Measurements from ENCODE around the gene MAP2K3.
"Not testable (repeated sequence)": the region's sequence is repeated elsewhere in the genome, so short reads cannot be mapped to it uniquely, and the experiment has no call there.

Gene MAP2K3

DNA sequence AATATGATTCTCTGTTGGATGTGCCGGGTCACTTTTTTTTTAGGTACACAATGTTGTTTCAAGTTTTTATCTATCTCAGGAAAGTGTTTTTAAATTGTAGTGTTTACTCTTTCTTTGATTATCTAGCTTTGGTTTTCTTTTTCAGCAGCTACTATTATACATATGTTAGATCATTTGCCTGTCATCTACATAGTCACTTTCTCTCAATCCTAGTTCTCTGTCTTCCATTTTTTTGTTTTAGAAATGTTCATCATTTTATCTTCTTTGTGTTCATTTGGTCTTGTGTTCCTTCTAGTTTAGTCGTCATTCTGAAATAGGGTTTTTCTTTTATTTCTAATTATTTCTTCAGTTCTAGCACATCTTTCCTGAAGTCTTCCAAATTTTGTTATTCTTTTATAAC lies 44.3 kb downstream of the MAP2K3 start:
- DNase-seq (ENCODE audit: low read depth): not testable (repeated sequence)

DNA sequence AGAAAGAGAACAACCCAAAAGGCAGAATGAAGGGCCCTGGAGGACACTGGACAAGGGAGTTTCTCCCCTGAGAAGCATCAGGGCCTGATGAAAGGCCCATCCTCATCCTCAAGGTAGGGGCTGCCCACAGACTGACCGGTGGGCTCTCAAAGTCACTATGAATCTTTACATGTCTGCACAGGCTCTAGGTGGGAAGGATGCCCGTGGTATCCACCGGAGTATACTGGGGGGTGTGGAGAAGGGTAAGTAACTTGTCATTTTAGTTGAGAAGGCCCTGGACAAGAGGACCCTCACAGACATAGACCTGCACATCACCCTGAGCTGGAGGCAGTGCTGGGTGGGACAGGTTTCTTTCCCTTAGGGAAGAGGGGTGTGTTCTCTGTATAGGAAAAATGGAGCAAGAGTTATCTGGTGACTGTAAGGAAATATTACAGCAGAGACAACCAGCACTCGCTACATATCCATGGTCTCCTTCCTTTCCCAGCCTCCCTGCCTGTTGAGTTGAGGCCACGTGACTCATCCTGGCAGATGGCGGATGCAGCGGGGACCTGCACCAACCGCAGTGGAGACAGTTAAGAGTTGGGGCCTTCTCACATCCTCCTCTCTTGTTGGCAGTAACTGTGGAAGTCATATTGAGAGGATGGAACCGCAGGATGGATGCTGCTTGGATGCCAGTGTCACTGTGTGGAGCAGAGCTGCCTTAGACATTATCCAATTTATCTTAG lies 46.1 kb downstream of the MAP2K3 start:
- DNase-seq (ENCODE audit: low read depth): no peak

- DNase-seq (ENCODE audit: low read depth): not testable (repeated sequence)
Observed at GRCh38 chr17:21336541-21337294, 52.2 kb downstream of the MAP2K3 start.

GRCh38 chr17:21337981-21338625 lies 53.6 kb downstream of the MAP2K3 start:
- DNase-seq (ENCODE audit: low read depth): not testable (repeated sequence)

- no peak for DNase-seq (ENCODE audit: low read depth)
Observed at GRCh38 chr17:21339011-21339410, 54.5 kb downstream of the MAP2K3 start.

DNA sequence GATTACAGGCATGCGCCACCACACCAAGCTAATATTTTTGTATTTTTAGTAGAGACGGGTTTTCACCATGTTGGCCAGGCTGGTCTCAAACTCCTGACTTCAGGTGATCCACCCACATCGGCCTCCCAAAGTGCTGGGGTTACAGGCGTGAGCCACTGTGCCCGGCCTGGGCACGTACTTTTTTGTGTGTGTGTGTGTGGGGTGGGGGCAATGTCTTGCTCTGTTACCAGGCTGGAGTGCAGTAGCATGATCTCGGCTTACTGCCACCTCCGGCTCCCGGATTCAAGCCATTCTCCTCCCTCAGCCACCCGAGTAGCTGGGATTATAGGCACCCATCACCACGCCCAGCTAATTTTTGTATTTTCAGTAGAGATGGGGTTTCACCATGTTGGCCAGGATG lies 55.1 kb downstream of the MAP2K3 start:
- DNase-seq (ENCODE audit: low read depth): not testable (repeated sequence)

- DNase-seq (ENCODE audit: low read depth): not testable (repeated sequence)
Observed at GRCh38 chr17:21340407-21340806, 55.9 kb downstream of the MAP2K3 start.

DNA sequence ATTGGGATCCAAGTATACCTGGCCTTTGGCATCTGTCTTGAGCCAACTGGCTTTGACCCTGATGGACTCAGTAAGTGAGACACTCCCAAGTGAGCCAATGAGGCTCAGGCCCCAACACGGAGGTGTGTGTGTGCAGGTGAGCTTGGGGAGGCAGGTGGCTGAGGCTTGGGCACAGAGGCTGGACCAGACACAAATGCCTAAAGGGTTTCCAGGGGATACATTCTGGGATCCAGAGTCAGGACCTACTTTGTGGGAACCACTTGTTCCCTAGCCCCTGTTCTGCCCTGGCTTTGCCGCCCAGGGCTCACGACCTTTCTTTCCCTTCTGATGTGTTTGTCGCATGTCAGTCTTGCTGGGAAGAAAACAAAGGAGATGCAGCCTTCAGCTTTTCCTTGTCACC lies 56.8 kb downstream of the MAP2K3 start:
- not testable (repeated sequence) for DNase-seq (ENCODE audit: low read depth)

DNA sequence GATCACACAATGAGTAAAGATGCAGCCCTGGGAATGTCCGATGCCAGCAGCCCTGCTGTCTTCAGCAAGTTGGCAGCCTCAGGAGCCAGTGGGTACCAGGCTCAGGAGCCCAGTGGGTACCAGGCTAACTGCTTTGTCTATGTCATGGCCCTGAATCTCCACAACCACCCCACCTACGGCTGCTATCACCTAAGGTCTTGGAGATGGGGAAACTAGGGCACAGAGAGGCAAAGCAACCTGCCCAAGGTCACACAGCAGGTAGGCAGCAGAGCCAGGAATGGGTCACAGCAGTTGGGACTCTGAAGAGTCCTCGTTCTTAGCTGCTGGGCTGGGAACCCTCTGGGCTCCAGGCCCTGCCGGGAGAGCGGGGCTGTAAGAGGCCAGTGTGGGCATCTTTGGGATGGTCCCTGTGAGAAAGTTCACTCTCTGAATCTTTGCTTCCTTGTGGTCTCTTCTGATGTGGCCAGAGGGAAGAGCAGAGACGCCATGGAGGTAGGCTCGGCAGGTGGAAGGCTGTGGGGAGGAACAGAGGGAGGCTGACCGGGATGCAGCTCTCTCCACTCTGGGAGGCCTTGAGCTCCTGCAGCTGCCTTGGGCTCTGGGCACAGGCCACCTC lies 57.5 kb downstream of the MAP2K3 start:
- not testable (repeated sequence) for DNase-seq (ENCODE audit: low read depth)

DNA sequence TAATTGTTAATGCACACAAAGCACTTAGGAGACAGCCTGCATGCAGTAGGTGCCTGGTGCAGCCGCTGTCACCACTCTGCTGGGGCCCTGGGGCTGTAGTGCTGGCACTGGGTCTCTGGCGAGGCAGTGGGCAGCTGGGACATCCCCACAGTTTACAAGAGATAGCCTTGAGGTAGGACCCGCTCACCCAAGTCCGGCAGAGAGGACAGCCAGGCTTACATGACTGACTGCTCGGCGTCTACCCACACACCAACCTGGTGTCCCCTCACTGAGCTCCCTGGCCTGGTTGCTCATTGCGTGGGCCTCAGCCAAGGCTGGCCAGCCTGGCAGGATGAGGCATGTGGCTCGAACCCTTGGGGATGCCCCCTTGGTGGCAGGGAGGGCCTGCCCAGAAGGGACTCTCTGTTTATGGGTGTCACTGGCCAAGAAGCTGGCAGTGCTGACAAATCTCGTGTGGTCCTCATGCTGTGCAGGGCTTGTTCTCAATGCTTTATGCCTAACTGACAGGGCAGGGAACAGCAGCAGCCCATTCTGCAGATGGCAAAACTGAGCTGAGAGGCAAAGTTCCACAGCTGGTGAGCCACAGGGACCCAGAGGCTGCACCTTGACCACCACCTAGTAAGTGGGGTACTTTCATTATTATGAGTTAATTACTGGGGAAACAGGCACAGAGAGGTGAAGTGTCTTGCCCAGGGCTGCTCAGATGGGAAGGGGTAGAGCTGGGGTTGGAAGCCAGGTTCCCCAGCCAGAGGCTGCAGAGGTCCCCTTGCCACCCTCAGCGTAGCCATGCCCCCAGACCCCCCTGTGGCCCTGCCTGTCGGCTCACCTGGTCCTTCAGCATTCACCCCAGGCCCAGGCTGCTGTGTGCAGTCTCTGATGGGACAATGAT lies 58.8 kb downstream of the MAP2K3 start:
- DNase-seq (ENCODE audit: low read depth): not testable (repeated sequence)

DNA sequence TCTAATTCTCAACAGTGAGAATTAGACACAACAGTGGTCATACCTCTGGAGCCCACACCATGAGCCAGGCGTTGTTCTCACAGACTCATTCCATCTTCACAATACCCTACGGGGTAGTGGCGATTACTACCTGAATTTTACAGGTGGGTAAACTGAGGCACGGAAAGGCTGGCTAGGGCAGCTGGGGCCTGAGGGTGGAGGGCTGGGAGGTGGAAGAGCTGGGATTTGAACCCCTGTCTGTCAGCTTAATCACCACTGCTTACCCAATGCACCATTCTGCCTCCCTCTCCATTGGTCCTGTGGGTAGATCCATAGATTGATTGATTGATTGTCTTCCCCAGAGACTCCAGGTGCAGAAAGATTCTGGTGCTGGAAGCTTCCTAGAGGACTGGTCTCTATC lies 60.3 kb downstream of the MAP2K3 start:
- DNase-seq (ENCODE audit: low read depth): not testable (repeated sequence)

DNA sequence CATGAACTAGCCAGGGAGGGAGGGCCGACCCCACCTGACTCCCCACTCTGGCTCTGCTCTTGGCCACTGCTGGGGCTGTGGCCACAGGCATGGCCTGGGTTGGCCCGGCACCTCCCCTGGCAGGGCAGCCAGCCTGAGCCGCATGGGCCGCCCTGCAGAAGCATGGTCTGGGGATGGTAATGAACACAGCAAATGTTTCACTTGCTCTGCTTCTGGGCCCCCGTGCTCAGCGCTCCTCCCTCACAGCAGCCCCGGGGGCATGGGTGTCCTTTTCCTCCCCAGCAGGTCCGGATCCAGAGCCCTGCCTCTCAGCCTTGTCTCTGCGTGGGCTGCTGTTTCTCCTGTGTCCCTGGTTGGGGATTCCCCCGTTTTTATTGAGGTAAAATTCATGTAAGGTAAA lies 60.7 kb downstream of the MAP2K3 start:
- DNase-seq (ENCODE audit: low read depth): no peak

- DNase-seq (ENCODE audit: low read depth): not testable (repeated sequence)
Observed at GRCh38 chr17:21346107-21346506, 61.6 kb downstream of the MAP2K3 start.

- not testable (repeated sequence) for DNase-seq (ENCODE audit: low read depth)
Observed at GRCh38 chr17:21346651-21347250, 62.2 kb downstream of the MAP2K3 start.

- not testable (repeated sequence) for DNase-seq (ENCODE audit: low read depth)
Observed at GRCh38 chr17:21347660-21348059, 63.1 kb downstream of the MAP2K3 start.

DNA sequence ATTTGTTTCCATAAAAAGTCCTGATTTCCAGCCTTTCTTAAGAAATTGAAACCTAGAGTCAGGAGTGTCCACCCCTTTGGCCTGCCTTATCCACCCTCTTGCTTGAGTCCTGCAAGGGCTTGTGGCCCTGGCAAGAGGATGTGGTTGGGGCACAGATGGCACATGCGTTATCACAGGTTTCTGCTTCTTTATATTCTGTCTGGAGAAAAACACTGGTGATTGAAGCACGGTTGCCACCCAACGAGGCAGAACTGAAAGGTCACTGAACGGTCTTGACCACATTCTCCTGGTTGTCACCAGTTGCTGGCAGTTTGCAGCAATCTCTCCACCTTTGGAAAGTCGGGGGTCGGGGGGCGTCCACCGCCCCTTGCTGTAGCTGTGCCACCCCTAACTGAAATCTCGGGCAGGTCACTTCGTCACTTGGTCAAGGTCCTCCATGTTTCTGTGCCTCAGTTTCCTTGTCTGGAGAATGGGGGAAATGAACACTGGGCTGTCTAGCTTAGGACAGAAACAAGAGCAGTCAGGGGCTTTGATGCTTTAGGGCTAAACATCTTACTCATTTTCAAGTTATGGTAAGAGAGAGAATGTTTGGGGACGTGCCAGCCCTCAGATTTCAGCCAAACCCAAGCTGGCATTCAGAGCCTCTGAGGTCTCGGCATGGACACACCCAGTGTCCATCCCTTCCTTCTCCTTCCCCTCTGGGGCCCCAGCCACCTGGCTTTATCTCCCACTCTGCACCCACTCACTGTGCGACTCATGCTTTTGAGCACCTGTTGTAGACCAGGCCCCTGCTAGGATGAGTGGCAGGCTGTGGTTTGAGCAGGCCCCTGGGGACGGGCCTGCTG lies 63.8 kb downstream of the MAP2K3 start:
- not testable (repeated sequence) for DNase-seq (ENCODE audit: low read depth)

DNA sequence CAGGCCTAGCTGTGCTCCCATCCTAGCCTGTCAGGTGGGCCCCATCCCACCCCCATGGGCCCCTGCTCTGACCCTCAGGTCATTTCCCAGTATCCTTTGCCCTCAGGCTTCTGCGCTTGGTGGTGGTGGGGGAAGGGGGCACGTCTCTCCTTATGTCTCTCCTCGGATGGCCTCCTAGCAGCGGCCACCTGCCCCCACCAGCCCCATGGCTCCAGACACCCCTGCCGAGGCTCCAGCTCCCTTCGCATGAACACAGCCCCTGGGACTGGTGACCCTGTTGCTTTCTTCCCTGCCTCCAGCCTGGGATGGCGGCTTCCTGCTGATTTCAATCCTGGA lies 64.4 kb downstream of the MAP2K3 start:
- DNase-seq (ENCODE audit: low read depth): not testable (repeated sequence)

- DNase-seq (ENCODE audit: low read depth): not testable (repeated sequence)
Observed at GRCh38 chr17:21349358-21350050, 65.0 kb downstream of the MAP2K3 start.

- DNase-seq (ENCODE audit: low read depth): not testable (repeated sequence)
Observed at GRCh38 chr17:21350495-21350894, 66.0 kb downstream of the MAP2K3 start.

Measured in stimulated activated CD8-positive, alpha-beta memory T cell treated with anti-CD3 and anti-CD28 coated beads, Interleukin-12 subunit alpha, Interleukin-12 subunit beta, amount 100 ng/mL, for 1 hour (primary cell).